HG03469 (cell line): ENCODE results near the gene MEF2D.

Experiments used
- ATAC-seq: cut with Tn5 transposase; IDR thresholded peaks from one replicate; pipeline ENCODE4 v1.9.1; 2021; ENCODE audit warnings: mild to moderate bottlenecking, moderate library complexity, moderate number of reproducible peaks; ENCODE audit not compliant: unreplicated experiment

The MEF2D gene

DNA sequence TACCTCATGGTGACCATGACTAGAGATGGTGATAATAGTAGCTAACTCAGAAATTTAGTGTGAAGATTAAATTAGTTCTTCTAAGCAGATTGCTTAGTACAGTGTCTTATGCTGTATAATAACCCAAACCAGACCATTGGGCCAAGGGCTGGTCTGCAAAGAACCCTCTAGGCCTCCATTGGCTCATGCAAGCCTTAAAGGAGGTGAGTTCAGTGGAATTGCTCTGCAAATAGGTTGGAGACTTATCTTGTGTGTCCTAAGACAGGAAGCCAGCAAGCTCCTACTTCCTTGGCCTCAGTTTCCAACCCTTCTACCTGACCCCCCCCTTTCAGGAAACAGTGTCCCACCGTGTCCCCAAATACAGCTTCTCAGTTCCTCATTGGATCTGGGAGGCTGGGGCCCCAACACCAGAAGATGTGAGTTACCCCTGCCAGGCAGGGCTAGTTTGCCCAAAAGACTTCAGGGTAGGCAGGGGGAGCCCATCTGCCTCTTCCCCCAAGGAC is 1.9 kb upstream of the MEF2D start:
- no peak for ATAC-seq

DNA sequence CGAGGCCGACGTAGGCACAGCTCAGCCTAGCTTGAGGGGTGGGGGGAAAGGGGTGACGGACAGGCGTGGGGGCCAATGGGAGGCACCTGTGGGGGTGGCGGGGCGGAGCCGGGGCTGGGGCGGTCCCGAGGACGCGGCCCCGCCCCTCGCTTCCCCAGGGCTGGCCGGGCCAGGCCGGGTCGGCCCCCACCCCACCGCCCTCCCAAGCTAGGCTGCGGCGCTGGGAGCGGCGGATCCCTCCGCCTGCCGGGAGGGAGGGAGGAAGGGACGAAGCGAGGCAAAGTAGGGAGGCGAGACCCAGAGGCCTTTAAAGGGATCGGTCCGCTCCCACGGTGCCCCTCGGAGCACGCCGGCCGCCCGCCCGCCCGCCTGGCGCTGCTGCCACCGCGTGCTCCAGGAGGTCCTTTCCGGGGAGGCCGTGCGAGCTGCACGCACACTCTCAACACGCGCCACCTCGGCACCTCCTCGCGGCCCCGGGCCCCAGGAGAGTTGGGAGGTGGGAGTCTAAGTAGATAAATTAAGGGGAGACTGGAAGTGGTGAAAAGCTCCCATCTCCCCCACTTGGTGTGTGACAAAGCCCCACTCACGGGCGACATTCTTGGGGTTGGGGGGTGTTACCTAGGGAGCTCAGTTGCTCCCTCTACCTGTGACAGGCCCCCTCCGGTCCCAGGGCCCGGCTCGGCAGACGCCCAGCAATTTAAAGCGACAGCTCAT is 375 bp upstream of the MEF2D start:
- ATAC-seq, result peak; percentile 25

DNA sequence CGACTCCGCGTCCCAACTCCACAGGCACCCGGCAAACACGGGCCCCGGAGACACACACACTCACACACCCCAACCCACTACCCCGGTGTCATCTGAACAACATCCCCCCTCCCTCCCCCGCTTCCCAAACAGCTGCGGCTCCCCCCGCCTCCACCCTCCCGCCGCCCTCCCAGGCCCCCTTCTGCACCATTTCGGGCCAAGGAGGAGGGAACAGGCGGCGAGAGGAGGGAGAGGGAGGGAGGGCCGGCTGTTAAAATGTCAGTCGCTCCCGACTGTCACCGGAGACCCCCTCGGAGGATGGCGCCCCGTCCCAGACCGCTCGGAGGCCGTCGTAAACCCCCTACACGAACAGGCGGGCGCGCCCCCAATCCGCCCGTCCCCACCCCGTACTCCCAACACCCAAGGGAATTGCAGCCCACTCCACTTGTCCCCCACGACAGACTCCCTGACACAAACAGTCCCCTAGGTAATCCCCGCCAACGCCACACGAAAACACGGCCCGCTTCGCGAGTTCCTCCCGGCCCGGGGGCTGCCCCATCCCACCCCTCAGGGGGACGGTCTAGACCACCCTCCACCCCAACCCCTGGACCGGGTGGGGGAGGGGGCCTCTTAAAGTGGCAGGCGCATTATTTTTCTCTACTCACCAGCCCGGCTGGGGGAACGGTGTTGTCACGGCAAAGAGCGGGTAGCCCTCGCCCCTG is 583 bp downstream of the MEF2D start:
- ATAC-seq, result no peak

DNA sequence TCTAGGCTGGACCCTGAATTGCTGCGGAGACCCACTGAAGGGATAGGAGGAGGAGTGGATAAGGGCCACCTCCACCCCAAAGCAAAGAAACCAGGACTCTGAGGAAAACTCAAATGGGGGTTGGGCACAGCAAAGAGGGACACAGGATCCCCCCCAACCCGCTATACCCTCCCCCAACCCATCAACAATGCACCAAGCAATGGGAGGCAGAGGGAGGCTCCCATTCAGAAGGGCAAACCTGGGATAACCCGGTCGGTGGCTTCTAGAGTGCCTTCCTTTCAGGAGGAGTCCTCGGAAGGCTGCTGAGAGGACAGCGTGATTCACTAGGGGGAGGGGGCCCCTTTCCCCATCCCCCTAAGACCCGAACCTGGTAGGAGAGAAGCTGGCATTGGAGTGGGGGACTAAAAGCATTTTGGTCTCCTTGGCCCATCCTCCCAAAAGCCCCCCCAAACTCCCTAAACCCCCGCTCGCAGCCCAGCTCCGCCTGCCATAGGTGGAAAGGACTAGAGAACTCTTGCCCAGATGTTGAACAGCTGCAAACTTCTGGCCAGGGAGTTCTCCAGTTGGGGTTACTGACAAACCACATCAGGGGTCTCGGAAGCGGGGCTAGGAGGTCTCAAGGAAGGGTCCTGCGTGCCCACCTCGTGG is 1.3 kb downstream of the MEF2D start:
- ATAC-seq, result no peak

DNA sequence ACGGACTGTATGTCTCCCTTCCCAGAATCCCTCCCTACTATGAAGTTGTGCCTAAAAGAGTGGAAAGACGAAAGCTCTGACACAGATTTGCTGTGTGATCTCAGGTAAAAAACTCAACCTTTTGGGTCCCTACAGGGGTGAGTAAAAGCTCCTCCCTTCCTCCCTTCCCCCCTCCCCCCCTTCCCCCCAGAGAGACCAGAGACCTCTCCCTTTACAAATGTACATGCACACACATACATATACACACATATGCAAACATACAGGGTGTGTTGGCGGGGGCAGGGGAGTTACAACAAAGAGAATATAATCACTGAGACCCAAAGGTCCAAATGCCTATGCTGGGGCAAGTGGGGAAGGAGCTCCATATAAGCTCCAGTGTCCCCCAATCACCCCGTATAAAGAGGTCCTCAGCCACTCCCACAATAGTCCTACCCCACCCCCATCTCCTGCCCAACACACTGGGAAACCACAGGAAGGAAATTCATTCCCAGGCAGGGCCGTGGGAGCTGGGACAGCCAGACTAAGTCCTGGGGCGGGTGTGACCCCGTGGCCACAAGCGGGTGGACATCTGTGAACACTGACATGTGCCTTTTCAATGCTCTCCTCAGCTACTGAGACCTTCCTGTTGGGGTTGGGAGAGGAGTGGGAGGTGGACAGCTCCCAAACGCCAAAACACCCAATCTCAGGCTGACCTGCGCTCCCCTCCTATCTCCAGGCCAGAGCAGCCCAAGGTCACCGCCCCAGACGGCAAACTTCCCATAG is 2.0 kb downstream of the MEF2D start:
- ATAC-seq, result no peak

DNA sequence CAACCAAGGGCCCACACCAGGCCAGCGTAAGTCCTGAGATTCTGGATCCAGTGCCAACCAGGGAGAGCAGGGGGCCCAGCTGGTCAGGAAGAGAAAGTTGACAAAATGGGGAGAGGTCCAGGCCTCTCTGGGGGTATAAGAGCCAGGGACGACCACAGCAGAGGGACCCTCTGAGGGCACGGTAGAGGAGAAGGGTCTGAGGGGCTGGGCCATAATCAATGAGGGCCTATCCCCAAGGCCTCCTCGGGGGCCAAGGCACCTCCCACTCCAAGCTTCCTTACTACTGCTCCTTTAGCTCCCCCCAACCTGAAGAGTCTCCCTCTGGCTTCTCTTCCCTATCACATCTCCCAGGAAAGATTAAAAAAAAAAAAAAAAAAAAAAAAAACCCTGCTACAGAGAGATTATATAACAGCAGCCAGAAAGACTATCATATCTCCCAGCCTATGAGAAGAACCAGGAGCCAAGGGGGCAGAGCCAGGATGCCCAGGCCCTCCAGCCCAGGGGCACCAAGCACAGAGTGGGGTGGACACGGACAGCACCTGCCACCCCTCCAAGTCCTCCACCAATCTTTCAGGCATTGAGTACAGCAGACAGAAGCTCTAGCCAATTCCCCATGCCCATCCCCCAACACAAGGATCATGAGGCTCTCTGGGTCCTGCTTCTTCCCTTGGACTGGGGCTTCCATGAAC is 2.7 kb downstream of the MEF2D start:
- ATAC-seq, result no peak

DNA sequence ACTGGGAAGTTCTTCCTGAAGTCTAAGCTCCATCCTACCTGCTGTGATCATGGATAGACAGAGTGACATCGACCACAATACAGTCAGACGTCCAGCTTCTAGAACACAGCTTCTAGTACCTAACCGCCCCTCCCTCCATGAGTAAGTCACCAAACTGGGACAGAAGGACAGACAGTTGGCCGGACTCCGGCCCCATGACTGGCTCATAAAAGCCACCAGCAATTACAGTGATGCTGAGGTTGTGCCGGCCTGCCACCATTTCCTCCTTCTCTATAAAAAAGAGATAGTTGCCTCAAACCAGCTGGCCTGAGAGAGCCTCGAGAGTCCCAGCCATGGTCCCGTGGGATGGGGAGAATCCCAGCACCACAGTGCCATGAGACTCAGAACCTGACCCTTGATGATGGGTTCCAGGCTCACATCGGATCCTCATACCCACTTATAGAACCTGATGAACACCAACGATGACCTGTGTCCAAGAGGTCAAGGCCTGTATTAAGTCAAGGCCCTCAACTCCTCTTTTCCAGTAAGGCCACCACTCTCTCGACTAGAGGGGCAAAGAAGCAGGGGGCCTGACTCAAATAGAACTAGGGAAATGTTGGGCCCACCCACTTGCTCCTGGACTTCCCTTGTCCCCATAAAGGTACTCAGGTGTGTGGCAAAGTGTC is 3.4 kb downstream of the MEF2D start:
- no peak for ATAC-seq

DNA sequence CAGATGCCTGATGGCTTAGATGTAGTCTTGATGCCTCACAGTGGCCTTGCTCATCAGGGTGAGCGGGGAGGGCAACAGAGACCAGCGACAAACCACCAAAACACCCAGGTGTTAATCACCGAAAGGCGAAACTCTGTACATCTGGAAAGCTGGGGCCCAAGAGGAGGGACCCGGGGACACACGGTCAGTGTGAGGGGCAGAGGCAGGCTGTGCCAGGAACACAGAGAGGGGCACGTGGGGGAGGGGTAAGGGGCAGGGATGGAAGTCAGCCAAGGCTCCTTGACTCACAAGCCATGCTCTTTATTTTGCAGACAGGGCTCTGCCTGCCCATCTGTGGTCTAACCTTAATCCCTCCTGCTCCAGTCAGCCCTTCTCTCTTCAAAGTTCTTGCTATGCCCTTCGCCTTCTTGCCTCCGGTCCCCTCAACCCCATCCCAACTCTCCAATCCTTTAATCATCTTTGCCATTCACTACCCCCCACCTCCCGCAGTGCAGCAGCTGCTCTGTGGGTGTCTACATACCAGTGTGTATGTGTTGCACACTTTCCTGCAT is 4.3 kb downstream of the MEF2D start:
- no peak for ATAC-seq

DNA sequence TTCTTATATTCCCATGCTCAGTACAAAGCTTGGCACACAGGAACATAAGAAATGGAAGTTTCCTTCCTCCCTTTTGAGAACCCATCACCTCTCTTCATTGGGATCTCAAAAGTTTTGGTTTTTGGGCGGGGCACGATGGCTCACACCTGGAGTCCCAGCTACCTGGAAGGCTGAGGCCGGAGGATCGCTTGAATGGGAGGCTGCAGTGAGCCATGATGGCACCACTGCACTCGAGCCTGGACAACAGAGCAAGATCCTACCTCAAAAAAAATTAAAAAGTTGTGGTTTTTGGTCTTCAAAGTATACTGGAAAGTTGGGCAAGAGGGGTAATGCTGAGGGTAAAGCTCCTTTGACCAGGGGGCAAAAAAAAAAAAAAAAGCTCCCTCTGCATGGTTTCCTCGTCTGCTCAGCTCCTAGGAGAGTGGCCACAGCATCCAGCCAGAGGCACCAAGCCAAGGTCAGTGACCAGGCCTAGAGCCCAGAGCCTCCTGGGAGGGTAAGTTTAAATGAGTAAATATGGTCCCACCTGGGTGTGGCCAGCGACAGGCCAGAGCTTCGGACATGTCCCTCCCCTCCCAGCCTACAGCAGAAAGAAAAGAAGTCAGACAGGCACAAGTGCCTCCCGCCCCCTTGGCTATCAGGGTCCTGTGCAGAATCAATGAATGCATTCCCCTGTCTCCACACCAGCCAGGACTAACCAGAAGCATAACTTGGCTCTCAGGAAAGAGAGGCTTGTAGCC is 5.0 kb downstream of the MEF2D start:
- ATAC-seq, result no peak

DNA sequence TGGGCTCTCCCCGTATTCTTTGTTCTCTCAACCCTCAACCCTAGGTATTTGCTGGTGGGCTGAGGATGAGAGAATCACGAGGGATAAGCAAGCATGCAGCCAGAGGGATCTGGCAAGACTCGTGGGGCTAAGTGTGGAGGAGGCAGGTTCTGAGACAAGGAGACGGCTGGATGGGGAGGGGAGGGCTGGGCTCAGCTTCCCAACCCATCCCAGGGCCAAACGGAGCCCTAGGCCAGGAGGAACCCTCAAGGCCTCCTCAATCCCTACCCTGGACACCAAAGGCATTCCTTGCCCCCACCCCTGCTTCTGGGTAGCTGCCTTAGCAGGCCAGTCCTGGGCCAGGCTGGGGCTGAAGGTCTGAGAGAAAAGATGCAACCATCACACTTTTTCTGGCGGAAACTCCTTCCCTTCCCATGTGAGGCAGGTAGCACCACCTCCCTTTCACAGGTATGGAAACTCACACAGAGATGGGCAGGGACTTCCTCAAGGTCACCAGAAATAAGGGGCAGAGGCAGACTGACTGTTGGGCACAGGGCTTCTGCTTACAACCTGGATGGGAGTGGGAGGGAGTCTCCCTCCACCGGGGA is 6.2 kb downstream of the MEF2D start:
- no peak for ATAC-seq

DNA sequence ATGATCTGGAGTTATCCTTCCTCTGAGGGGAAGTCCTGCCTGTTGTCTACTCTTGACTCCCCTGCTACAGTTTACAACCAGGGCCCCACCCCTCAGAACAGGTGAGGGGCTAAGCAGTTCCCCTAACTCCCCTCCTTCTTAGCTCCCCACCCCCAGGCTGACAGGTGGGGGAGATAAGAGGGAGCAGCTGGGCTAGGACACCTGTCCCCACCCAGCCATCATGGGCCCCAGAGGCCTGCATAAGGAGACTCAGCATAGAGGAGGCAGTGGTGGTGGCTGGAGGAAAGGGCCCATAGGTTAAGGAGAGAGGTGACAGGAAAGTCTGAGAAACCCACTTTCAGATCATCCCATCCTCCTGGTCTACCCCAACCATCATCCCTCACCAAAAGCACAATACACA is 6.8 kb downstream of the MEF2D start:
- no peak for ATAC-seq

DNA sequence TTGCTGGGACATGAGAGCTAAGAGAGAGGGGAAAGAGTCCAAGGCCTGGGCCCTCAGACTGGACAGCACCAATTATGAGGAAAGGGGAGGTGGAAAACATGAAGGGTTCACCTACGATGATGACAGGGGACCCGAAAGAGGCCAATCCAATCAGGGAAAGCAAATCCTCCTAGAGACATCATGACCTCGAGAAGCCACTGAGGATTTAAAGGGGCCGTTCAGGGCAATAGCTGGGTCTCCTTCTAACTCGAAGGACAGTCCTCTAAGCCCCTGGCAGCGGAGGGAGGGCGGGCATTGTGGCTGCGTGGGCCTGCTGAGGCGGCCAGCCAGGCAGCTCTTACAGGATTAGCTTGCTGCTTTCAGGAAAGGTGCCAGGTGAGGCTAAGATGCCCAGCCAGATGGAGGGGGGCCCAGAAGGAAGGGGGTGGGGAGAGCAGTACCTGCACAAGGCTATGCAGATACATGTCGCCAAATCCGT is 7.4 kb downstream of the MEF2D start:
- no peak for ATAC-seq

DNA sequence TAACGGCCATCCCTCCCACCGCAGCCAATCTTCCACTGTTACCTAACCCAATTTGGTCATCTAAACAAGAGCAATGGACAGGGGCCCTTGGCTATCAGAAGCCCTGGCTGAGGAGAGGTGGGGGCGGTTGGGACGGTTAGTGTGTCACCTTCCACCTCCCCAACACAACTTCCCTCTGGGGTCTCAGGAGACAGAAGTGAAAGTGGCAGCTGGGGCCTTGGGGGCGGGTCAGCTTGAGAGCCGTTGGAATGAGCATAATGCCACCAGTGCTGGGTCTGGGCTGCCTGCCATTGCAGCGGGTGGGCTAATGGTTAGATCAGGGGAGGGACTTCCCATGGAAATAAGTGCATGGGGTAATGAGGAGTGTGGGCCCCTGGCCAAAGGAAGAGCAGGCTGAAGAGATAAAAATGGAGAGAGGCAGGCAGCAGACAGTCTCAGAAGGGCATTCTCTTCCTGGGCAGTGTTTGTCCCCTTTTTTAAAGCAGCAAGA is 7.9 kb downstream of the MEF2D start:
- ATAC-seq, result no peak

DNA sequence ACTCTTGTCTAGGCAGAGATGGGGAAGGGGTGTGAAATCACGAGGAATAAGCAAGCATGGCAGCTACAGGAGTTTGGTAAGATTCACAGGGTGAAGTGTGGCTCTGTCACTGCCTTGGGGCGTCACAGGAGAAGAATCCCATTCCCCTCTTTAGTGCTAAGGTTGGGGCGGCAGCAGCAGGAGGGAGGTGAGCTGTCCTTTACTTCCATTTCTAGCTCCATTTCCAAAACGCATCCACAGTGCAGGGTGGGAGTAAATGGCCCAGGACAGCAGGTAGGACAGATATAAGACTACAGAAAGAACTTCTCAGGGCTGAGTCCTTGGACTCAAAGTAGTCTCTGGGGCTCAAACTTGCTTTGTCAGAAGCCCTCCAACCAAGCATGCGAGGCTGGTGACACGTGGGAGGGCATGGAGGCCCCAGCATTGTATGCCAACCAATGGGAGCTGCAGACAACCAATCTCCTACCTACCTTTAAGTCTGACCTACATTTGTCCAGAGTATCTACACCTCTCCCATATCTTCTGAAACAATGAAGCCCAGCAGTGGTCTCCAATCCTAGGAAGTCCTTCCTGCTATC is 8.5 kb downstream of the MEF2D start:
- no peak for ATAC-seq

DNA sequence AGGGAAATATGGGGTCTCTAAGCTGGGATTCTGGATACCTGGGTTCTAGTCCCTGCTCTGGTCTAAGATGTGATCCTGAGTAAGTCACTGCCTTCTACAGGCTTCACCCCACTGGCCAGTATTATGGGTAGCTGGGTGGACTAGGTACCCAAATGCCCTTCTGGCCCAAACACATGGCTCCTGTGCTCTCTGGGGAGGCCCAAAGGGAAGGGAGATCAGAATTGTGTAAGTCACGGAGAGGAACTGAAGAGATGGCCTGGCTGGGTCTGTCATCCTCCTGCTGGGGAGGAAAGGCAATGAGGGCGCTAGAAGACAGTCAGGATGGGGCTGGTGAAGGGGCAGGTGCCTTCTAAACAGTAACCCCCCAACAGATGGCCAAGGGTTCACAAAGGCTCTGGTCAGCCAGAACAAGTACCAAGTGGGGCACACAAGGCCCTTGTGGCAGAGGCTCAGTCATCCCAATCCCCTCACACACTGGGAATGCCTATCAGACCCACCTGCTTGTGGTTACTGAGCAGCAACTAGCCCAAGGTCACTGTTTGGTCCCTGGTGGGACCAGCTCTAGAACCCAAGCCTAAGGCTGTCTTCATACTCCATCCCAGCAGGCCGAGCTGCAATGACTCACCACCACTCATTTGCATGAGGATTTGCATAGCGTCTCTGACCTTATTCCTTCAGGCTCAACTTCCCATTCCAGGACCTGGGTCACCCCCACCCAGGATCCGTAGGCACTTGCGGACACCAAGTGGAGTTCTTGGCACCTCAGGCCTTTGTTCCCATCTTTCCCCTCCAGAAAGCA is 9.2 kb downstream of the MEF2D start:
- no peak for ATAC-seq

DNA sequence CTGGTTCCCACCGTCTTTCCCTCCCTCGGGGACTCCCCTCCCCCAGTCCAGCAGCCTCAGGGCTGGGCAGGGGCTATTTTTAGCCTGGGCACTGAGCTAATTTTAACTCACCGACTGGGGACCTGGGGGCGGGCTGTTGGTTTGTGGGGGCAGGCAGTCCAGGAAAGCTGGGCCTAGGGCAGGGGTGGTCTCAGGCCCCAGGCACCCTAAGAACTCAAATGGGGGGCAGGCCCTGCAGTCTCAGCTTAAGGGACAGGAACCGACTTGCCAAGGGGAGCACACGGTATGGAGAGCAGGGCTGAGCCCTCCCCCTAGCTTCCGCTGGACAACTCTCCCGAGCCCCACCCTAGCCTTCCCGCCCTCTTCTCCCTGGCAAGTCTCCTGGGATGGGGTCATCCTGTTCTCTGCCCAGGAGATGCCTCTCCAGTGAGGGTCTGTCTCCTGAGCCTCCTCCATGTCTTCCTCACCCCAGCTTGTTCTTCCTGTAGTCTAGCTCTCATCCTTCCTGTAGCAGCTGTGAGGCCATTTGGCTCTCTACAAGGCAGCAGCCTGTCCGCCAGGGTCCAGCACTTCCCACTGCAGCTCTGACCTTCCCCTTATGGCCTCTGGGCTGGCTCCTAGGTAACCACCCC is 10.1 kb downstream of the MEF2D start:
- ATAC-seq, result no peak

DNA sequence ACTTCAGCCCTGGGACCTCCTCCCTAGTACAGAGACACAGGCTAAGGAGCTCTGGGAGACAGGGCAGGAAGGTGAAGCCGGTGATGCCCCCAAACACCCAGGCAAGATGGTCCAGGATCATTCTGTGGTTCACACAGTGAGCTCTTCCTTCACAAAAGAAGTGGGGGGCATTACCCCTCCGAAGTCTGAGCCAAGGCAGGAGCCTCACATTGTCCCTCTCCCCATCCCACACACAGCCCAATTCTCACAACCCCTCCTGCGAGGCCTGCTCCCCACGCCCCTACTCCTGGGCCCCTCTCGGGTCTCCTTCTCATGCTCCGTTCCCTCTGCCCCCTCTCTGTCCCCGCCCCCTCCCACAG is 10.7 kb downstream of the MEF2D start:
- no peak for ATAC-seq
